ENCODE results near the gene MRPS18A. TPM values are rescaled to one million over a fixed set of nuclear protein-coding genes. Genes with fewer than 3 reads are reported as not detected.
"Not testable (repeated sequence)": the region's sequence is repeated elsewhere in the genome, so short reads cannot be mapped to it uniquely, and the experiment has no call there.

MRPS18A gene
- total RNA-seq, 1 experiment from 2014 or later, result 57.6 TPM

DNA sequence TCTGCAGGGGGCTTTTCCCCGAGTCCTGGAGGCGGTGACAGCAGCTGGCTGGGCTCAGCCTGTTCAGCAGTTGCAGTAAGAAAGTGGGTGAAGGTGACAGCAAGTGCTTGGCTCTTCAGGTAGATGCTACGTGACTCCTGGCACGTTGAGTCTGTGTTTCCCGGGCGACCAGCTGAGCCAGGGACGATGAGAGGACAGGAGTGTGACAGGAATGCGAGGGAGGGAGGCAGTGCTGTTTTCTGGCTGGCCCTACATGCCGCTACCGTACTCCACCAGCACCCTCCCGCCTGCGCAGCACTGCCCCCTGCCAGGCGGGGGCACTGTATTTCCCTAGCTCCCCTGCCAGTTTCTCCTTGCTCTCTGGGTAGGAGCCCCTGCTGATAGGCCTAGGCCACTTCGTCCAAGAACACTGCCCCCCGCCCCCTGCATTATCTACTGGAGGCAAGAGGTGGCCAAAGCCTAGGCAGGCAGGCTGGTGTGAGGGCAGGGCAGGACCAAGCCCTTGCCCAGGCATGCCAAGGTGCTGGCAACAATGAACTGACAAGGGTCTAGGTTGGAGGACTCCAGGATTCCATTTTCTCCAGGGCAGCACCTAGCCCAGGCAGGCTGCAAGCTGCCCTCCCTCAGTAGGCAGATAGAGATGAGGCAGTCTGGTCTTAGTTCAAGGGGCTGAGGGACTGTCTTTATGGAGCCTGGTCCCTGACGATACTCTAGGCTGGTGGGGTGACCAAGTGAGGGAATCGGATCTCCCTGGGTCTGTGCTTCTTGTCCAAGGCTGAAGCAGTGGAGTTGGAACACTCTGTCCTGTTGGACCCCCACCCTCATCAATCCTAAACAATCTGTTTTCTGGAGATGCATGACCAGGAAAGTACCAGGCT, 19.2 kb downstream of the MRPS18A start:
- Histone ChIP-seq H3K36me3 (peaks cover 25% of the 10 kb centered on the region), H3K4me1 (replicated peaks) (peaks cover 7% of the 10 kb centered on the region), H3K27ac (no peak overlapping the region), H3K27me3 (replicated peaks) (no peaks in the 10 kb centered on the region), H3K9me3 (replicated peaks) (no peaks in the 10 kb centered on the region), H3K4me3 (no peak overlapping the region)
- DNase-seq (ENCODE audit: low read depth in 1 of 2, low spot score in 2 of 2), result peak; percentile 53 to 61

DNA sequence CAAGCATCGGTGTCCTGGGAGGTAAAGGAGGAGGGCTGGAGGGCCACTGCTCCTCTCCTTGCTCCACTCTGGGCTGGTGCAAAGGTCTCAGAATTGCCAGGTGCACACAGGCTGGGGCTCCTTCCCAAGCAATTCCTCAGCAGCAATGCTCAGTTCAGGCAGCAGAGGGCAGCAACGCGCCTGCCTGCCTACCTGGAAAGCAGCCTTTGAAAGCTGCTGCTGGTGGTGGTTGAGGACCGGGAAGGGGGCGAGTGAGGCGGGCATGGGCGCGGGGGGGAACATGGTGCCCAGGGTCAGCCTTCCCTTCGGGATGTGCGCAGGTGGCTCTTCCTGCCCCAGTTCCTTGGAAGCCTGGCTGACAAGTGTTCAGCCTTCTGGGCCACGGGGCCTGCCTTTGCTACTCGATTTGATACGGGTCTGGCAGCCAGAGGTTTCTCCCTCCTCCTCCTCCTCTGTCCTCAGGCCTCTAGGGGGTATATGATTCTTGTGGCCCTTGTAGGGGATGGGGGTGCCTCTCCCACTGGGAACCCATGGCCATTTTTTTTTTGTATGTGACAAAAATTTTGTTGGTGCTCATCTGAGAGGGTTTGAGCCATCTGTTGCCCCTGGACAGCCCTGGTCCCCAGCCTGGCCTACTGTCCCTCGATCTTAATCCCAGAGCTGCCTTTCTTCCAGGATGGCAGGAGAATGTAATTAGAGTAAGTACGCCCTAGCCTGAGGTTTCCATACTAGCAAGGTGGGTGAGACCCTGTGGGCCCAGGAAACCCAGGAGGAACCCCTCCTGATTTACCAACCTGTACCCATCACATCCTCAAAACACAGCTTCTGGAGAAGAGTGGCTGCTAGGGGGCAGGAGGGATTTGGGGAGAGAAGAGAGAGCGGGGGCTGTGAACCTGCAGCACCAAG, 20.1 kb downstream of the MRPS18A start:
- Histone ChIP-seq H3K4me3 (no peak overlapping the region), H3K4me1 (replicated peaks) (peaks cover 7% of the 10 kb centered on the region), H3K9me3 (replicated peaks) (no peaks in the 10 kb centered on the region), H3K27me3 (replicated peaks) (no peaks in the 10 kb centered on the region), H3K36me3 (peaks cover 19% of the 10 kb centered on the region), H3K27ac (no peak overlapping the region)
- DNase-seq (ENCODE audit: low read depth in 1 of 2, low spot score in 2 of 2), result peak; percentile 74 to 79

GRCh38 chr6:43666196-43666920, 21.2 kb downstream of the MRPS18A start:
- Histone ChIP-seq H3K36me3 (peaks cover 8% of the 10 kb centered on the region), H3K4me3 (no peak overlapping the region), H3K27me3 (replicated peaks) (no peaks in the 10 kb centered on the region), H3K4me1 (replicated peaks) (peaks cover 7% of the 10 kb centered on the region), H3K27ac (no peak overlapping the region), H3K9me3 (replicated peaks) (no peaks in the 10 kb centered on the region)
- no peak for DNase-seq (ENCODE audit: low read depth in 1 of 2, low spot score in 2 of 2)

DNA sequence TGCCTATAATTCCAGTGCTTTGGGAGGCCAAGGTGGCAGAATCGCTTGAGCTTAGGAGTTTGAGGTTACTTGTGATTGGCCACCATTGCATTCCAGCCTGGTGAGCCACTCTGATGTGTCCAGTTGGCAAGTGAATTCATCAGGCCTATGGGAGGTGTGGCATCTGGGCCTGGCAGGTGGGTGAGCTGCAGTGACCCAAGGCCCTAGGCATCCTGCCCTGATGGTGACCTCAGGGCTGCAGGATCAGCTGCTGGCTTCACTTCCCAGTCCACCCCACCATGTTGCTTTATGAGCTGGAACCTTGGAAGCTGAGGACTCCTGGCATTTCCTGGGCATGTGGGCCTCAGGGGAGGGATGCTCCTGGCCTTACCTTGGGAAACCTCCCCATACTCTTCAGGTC, 22.2 kb downstream of the MRPS18A start:
- peaks cover 7% of the 10 kb centered on the region for H3K4me1 ChIP-seq (replicated peaks)
- peaks cover 6% of the 10 kb centered on the region for H3K9me3 ChIP-seq (replicated peaks)
- H3K4me3 ChIP-seq, result no peak overlapping the region
- no peak for DNase-seq (ENCODE audit: low read depth in 1 of 2, low spot score in 2 of 2)
- no peaks in the 10 kb centered on the region for H3K27me3 ChIP-seq (replicated peaks)
- H3K36me3 ChIP-seq, result no peaks in the 10 kb centered on the region; the same call in 1 of the 2 replicates
- H3K27ac ChIP-seq, result no peak overlapping the region

DNA sequence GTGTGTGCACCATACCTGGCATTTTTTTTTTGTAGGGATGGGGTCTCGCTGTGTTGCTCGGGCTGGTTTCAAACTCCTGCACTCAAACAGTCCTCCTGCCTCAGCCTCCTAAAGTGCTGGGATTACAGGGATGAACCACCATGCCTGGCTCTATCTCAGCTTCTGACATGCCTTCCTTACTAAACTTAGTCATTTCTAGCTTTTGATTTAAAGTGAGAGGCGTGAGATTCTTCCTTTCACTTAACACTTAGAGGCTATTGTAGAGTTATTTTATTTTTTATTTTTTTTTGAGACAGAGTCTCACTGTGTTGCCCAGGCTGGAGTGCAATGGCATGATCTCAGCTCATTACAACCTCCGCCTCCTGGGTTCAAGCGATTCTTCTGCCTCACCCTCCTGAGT, 24.6 kb downstream of the MRPS18A start:
- not testable (repeated sequence) for DNase-seq (ENCODE audit: low read depth in 1 of 2, low spot score in 2 of 2); H3K4me3 ChIP-seq; H3K9me3 ChIP-seq (replicated peaks); H3K4me1 ChIP-seq (replicated peaks); H3K27ac ChIP-seq; H3K36me3 ChIP-seq; H3K27me3 ChIP-seq (replicated peaks)

- Histone ChIP-seq H3K4me3 (no peak overlapping the region), H3K27me3 (replicated peaks) (no peaks in the 10 kb centered on the region), H3K4me1 (replicated peaks) (no peaks in the 10 kb centered on the region), H3K36me3 (no peaks in the 10 kb centered on the region), H3K9me3 (replicated peaks) (peaks cover 6% of the 10 kb centered on the region), H3K27ac (no peak overlapping the region)
- DNase-seq (ENCODE audit: low read depth in 1 of 2, low spot score in 2 of 2), result no peak
Measured at GRCh38 chr6:43658161-43658560, 29.4 kb downstream of the MRPS18A start.

DNA sequence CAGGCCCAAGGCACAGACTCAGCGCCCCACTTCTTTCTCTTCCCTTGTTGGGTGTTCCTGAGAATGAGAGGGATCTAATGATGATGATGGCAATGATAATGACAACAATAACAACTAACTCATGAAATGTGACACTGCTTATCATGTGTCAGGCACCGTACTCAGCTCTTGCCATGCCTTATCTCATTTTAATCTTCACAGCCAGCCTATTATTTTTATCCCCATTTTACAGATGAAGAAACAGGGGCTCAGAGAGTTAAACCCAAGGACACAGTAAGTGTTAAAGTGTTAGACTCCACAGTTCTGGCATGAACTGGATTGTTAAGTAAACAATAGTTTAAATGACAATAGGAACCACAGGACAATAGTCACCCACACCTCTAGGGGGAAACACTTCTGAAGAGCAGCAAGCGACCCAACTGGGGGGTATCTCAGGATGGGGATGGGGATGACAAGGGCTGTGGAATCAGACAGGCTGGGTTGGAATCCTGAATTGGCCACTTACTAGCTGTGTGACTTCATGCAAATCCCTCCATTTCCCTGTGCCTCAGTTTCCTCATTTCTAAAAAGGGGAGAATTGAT, 30.3 kb downstream of the MRPS18A start:
- Histone ChIP-seq H3K4me1 (replicated peaks) (no peaks in the 10 kb centered on the region), H3K4me3 (no peak overlapping the region), H3K27ac (no peak overlapping the region), H3K36me3 (no peaks in the 10 kb centered on the region), H3K9me3 (replicated peaks) (peaks cover 6% of the 10 kb centered on the region), H3K27me3 (replicated peaks) (no peaks in the 10 kb centered on the region)
- no peak for DNase-seq (ENCODE audit: low read depth in 1 of 2, low spot score in 2 of 2)

GRCh38 chr6:43652822-43653221, 34.8 kb downstream of the MRPS18A start:
- not testable (repeated sequence) for H3K9me3 ChIP-seq (replicated peaks); DNase-seq (ENCODE audit: low read depth in 1 of 2, low spot score in 2 of 2); H3K27ac ChIP-seq; H3K4me3 ChIP-seq; H3K27me3 ChIP-seq (replicated peaks); H3K36me3 ChIP-seq; H3K4me1 ChIP-seq (replicated peaks)

DNA sequence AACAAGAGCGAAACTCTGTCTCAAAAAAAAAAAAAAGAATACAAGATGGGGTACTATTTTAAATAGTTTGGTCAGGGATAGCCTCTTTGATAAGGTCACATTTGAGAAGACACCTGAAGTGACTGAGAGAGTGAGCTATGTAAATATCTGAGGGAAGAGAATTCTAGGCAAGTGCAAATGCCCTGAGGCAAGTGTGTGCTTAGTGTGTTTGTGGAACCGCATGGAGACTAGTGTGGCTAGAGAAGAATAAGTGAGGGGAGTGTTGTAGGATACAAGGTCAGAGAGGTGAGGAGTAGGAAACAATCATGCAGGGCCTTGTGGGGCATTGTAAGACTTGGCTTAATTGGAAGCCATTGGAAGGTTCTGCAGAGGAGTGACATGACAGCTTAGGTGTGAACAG, 39.3 kb downstream of the MRPS18A start:
- Histone ChIP-seq H3K4me1 (replicated peaks) (no peaks in the 10 kb centered on the region), H3K36me3 (no peaks in the 10 kb centered on the region), H3K9me3 (replicated peaks) (no peaks in the 10 kb centered on the region)

GRCh38 chr6:43647613-43648012, 40.0 kb downstream of the MRPS18A start:
- Histone ChIP-seq H3K4me3 (no peak overlapping the region), H3K9me3 (replicated peaks) (no peaks in the 10 kb centered on the region), H3K27ac (no peak overlapping the region), H3K36me3 (peaks cover 5% of the 10 kb centered on the region), H3K4me1 (replicated peaks) (no peaks in the 10 kb centered on the region), H3K27me3 (replicated peaks) (no peaks in the 10 kb centered on the region)
- no peak for DNase-seq (ENCODE audit: low read depth in 1 of 2, low spot score in 2 of 2)

More for the DNA sequence above, 39.3 kb downstream of the MRPS18A start:
- Histone ChIP-seq H3K27me3 (replicated peaks) (no peaks in the 10 kb centered on the region), H3K27ac (no peak overlapping the region), H3K4me3 (no peak overlapping the region)
- DNase-seq (ENCODE audit: low read depth in 1 of 2, low spot score in 2 of 2), result no peak

DNA sequence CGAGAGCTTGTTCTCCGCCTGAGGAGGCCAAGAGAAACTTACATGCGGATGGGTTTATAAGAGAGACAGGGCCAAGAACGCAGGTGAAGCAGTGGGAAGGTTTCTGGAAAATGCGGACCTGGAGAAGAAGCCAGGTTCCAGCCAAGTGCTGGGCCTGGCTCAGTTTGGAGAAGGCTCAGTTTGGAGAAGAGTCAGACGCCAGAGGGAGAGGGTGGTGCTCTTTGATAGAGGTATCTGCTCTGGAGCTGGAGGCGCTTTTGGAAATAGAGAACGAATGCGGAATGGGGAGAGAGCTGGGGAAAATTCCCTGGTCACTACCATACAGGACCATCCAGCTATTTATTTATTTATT, 42.0 kb downstream of the MRPS18A start:
- DNase-seq (ENCODE audit: low read depth in 1 of 2, low spot score in 2 of 2), result no peak
- Histone ChIP-seq H3K36me3 (peaks cover 23% of the 10 kb centered on the region), H3K27me3 (replicated peaks) (no peaks in the 10 kb centered on the region), H3K27ac (no peak overlapping the region), H3K4me1 (replicated peaks) (no peaks in the 10 kb centered on the region), H3K9me3 (replicated peaks) (no peaks in the 10 kb centered on the region), H3K4me3 (no peak overlapping the region)

DNA sequence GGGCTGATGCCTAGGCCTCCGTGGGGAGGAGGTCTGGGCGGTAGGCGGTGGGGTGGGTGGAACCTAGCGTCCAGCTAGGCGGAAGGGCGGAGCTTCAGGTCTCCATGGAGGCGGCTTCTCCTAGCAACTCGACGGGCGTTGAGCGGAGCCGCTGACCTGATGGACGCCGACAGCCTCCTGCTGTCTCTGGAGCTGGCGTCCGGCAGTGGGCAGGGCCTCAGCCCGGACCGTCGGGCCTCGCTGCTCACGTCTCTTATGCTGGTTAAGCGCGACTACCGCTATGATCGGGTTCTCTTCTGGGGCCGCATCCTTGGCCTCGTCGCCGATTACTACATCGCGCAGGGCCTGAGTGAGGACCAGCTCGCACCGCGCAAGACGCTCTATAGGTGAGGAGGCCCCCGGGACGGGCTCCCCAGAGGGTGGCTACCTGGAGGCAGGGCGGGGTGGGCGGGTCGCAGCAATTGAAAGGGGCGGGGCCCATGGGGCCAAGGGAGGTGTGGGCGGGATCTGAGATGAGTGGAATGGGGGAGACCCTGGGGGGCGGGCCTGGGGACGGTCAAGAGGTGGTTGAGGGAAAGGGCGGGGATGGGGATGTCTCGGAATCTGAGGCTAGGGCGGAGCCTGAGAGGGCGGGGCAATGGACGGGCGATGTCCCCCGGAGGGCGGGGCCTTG, 42.5 kb downstream of the MRPS18A start, which contains the start of gene RSPH9:
RSPH9 (plus strand) TSS at position 97 of the 673 bp plus-strand sequence; CDS start at position 160, 63 bp downstream.
- peaks cover 28% of the 10 kb centered on the region for H3K36me3 ChIP-seq
- H3K27ac ChIP-seq, result no peak within 1 kb of the TSS
- H3K27me3 ChIP-seq (replicated peaks), result no peaks in the 10 kb centered on the region
- peak within 1 kb of the TSS; percentile 20; the same call in 1 of the 2 replicates for H3K4me3 ChIP-seq
- no peak for DNase-seq (ENCODE audit: low read depth in 1 of 2, low spot score in 2 of 2)
- no peaks in the 10 kb centered on the region for H3K9me3 ChIP-seq (replicated peaks)
- H3K4me1 ChIP-seq (replicated peaks), result no peaks in the 10 kb centered on the region

Data from SJSA1 (cell line).